Measurements from ENCODE around the gene THSD7B.

GRCh38 chr2:136916131-136916530 is 150.8 kb downstream of the THSD7B start:
- TF ChIP-seq CTCF (IDR thresholded peaks at IDR 0.05) (no peak), ZFX (IDR thresholded peaks at IDR 0.05; ENCODE audit: borderline replicate concordance) (no peak)
